Medulla oblongata (tissue), 1 donor: ENCODE measurements around the gene GSTM5.
A peak's percentile ranks its signal among the peaks of the same experiment; 100 is the strongest.
"Not testable (repeated sequence)": the region's sequence is repeated elsewhere in the genome, so short reads cannot be mapped to it uniquely, and the experiment has no call there.

ENCODE experiments used
- DNase-seq: peaks from one replicate; pipeline ENCODE4 v3.0.0-alpha.2; 2015; ENCODE audit errors: extremely low spot score

Gene GSTM5

DNA sequence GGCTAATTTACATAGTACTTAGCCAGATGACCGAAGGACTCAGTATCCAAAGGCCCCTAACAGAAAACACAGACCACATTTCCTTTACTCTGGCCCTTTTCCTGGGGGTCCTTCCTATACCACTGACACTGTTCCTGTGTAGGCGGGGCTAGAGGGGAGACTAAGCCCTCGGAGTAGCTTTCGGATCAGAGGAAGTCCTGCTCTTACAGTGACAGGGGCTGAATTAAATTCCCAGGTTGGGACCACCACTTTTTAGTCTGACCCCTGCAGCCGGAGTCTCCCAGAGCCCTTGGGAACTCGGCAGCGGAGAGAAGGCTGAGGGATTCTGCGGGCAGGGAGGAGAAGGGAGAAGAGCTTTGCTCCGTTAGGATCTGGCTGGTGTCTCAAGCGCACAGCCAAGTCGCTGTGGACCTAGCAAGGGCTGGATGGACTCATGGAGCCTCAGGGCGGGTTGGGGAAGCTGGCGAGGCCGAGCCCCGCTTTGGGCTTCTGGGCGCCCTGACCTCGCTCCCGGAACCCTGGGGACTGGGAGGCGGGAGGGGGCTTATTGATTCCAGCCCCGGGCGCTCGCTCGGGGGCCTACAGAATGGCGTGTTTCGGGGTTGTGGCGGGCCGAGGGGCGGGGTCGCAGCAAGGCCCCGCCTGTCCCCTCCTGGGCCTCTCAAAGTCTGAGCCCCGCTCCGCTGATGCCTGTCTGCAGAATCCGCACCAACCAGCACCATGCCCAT lies at the start of gene GSTM5:
GSTM5 (plus strand) TSS at position 659 of the 728 bp plus-strand sequence; CDS start at position 721, 62 bp downstream.
- not testable (repeated sequence) for DNase-seq

DNA sequence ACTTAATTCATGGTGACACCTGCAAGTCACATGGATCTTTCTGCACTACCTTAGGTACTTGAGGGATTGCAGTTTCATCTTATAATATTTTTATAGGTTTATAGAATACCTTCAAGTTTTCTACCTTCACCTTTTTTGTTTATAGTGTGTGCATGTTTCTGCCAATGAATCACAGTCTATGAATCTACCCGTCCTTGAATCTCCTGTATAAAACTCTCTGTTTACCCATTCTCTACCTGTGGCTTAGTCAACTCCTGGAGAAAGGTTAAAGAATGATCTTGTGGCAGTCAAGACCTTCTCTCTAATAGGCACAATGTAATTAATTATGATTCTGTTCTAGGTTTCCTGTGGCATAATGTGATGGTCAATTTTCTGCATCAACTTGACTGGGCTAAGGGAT lies 47.4 kb upstream of the GSTM5 start:
- DNase-seq: peak; percentile 1

DNA sequence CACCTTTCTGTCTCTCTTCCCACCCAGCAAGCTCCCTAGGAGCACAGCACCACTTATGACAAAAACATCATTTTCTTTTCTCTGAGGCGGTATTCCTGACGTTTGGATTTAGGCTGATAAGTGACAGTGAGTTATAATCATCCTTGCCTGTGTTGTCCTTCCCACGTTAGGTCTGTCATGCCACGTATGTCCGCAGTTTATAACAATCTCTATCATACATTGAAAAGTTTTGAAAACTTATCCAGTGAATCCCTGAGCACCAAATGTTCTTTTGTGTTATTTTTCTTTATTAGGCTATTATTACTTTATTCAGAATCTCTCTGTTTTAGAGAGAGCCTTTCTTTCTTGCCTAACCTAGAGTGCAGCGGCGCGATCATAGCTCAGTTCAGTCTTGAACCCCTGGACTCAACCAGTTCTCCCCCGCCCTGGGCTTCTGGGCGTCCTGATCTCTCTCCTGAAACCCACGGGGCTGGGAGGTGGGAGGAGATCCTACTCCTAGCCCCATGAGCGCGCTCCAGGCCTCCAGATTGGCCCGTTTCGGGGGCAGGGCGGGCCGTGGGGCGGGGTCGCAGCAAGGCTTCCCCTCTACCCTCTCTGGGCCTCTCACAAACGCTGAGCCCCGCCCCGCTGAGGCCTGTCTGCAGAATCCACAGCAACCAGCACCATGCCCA lies 44.5 kb upstream of the GSTM5 start, which contains the start of gene GSTM2:
GSTM2 (plus strand) TSS at position 606 of the 671 bp plus-strand sequence; CDS start at position 665, 59 bp downstream.
- DNase-seq: peak; percentile 89

DNA sequence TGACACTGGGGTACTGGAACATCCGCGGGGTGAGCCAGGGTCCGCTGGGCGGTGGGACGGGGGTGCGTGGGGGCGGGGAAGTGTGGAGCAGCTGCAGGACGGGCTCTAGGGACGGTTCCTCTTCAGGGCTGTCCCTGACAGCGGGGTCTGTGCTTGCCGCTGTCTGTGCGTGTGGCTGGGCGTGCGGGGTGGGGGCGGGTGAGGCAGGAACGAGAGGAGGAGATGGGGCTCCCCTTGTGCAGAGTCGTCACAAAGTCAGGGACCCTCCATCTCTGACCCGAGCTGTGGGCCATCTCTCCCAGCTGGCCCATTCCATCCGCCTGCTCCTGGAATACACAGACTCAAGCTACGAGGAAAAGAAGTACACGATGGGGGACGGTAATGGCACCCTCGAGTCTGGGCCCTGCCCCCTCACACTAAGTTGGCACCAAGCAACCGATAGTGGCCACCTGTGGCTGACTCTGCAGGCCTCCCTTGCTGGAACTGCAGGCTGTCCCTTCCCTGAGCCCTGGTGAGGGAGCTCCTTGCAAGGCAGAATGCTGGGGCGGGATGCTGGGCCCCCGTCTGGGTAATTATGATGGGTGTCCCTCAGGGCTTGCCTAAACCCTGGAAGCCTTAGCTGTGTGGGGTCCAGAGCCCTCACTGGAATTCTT lies 43.8 kb upstream of the GSTM5 start:
- DNase-seq: peak; percentile 2

DNA sequence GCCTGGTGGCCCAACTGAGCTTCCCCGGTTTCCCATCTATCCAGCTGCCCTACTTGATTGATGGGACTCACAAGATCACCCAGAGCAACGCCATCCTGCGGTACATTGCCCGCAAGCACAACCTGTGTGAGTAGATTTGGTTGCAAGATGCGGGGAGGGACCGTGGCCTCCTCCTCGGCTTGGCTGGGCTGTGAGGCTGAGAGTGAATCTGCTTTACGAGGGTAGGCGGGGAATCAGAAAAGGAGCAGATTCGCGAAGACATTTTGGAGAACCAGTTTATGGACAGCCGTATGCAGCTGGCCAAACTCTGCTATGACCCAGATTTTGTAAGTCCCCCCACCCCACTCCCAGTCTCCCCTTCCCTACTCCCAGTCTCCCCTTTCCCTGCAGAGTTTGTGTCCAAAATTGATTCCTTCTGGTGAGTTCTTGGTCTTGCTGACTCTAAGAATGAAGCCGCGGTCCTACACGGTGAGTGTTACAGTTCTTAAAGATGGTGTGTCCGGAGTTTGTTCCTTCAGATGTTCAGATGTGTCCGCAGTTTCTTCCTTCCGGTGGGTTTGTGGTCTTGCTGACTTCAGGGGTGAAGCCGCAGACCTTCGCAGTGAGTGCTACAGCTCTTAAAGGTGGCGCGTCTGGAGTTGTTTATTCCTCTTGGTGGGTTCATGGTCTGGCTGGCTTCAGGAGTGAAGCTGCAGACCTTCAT lies 42.7 kb upstream of the GSTM5 start:
- DNase-seq: peak; percentile 1

DNA sequence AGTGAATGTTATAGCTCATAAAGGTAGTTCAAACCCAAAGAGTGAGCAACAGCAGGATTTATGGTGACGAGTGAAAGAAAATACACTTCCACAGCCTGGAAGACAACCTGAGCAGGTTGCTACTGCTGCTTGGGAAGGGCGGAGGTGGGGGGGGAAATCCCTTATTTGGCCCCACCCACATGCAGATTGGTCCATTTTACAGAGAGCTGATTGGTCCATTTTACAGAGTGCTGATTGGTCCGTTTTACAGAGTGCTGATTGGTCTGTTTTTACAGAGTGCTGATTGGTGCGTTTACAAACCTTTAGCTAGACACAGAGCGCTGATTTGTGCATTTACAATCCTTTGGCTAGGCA lies 42.1 kb upstream of the GSTM5 start:
- DNase-seq: not testable (repeated sequence)

DNA sequence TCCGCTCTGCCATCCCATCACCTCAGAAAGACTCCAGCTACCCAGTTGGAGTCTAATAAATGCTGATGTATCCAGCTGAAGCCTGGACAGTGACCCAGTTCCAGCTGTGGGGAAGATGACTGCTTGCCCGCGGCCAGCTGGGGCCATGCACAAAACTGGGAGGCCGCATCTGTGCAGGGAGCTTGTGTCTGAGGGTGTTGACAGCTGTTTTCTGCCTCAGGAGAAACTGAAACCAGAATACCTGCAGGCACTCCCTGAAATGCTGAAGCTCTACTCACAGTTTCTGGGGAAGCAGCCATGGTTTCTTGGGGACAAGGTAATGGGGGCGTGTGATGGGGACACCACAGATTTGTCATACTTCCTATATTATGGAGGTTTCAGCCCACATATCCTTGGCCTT lies 41.0 kb upstream of the GSTM5 start:
- DNase-seq: no peak

DNA sequence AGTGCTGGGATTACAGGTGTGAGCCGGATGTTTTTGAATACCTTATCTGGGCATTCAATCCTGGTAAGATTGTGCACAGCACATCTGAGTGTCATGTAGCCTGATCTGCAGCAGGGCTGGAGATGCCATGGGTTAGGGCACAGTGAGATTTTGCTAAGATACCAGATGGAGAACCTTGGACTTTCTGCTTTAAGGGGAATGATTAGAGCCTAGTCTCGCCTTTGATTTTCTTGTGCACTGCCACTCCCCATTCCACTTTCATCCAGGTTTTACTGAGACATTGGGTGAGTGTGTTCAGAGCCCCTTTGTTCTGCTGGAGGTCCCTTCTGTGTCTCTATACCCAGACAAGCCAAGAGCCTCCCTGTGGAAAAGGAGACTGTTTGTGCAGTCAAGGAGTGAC lies 38.2 kb upstream of the GSTM5 start:
- DNase-seq: not testable (repeated sequence)

DNA sequence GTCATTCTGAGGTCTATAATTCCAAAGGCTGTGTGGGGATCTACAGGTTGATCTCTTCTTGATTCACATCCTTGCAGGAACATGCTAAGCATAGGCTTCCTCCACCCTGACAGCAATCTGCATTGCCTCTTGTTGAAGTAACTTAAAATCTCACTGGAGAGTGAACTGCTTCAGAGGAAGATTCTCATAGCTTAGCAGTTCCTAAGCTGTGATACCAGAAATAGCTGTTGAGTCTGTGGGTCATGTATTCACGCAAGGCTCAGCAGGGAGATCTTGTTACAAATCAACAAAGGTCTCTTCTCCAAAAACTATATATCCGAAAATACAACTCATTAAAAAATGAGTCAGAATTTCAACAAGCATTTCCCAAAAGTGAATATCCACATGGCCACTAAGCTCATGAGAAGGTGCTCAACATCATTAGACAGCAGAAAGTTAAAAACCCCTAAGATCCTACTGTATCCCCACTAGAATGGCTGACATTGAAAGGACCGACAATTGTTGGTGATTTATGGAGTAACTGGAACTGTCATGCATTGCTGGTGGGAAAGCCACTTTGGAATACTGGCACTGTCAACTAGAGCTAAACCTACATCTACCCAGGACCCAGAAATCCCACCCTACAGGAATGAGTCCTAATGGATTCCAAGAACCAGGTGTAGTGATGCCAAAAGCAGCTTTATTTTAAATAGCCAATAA lies 35.2 kb upstream of the GSTM5 start:
- DNase-seq: not testable (repeated sequence)

DNA sequence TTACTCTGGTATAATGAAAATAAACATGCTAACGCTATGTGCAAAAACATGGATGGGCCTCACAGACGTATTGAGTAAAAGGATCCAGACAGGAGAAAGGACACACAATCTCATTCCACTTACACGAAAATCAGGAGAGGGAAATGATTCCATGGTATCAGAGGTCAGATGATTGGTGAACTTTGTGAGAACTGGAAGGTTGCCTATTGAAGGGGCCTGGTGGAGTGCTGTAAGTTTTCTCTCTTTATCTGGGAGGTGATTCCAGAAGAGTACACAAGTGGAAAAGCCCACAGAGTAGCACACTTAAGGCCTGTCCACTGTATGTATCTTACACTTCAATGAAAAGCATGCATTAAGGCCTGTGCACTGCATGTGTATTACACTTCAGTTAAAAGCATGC lies 34.6 kb upstream of the GSTM5 start:
- no peak for DNase-seq

DNA sequence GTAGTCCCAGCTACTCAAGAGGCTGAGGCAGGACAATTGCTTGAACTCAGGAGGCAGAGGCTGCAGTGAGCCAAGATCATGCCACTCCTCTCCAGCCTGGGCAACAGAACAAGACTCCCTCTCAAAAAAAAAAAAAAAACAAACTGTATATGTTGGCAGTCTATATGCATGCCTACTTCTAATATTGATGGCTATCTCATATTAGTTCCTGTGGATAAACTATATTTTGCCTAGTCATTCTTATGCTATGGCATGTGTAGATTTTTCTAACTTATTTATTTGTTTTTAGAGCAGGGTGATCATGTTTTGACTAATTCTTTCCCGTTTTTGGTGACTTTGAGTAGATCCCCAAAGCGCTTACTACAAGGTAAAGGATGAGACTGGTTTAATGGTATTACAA lies 33.4 kb upstream of the GSTM5 start:
- DNase-seq: not testable (repeated sequence)

DNA sequence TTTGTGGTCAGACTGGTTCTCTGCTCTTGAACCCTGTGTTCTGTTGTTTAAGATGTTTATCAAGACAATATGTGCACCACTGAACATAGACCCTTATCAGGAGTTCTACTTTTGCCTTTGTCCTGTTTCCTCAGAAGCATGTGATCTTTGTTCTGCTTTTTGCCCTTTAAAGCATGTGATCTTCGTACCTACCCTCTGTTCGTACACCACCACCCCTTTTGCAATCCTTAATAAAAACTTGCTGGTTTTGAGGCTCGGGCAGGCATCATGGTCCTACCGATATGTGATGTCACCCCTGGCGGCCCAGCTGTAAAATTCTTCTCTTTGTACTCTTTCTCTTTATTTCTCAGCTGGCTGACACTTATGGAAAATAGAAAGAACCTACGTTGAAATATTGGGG lies 27.3 kb upstream of the GSTM5 start:
- not testable (repeated sequence) for DNase-seq

DNA sequence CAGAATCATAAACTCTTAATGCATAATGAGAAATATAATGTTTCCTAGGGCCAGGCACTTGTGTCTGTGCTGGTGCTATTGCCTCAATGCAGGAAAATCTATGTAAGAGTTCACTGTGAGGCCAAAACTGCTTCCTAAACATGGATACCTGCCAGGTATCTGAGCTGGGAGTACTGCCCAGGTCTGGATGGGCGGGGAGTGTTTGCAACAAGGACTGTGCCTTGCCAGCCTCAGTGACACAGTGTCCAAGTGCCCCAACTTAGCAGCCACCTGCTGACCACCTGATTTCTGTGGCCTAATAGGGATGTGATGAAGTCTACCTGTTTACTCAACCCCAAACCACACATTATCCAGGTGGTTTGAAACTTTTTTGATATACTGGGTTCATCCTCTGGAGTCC lies 26.7 kb upstream of the GSTM5 start:
- not testable (repeated sequence) for DNase-seq

DNA sequence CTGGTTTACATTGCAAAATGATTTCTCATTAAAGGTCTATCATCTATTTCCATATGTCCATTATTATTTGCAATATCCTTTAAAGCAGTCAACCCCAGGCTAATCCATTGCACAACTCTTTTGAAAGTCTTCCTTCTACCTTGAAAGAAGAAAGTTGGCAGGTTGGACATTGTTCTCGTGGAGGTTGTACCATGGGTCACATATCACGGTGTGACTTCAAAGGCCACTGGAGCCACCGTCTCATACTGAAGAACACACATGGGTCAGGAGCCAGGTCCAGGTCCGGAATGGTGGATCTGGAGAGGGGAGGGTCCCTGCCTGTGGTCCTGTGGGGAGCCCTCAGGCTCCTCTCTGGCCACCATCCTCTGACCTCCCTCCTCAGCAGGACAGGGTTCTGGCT lies 26.2 kb upstream of the GSTM5 start:
- not testable (repeated sequence) for DNase-seq

DNA sequence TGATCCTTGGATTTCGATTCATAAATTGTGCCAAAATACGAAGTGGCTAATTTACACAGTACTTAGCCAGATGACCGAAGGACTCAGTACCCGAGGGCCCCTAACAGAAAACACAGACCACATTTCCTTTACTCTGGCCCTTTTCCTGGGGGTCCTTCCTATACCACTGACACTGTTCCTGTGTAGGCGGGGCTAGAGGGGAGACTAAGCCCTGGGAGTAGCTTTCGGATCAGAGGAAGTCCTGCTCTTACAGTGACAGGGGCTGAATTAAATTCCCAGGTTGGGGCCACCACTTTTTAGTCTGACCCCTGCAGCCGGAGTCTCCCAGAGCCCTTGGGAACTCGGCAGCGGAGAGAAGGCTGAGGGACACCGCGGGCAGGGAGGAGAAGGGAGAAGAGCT lies 24.9 kb upstream of the GSTM5 start:
- DNase-seq: not testable (repeated sequence)

DNA sequence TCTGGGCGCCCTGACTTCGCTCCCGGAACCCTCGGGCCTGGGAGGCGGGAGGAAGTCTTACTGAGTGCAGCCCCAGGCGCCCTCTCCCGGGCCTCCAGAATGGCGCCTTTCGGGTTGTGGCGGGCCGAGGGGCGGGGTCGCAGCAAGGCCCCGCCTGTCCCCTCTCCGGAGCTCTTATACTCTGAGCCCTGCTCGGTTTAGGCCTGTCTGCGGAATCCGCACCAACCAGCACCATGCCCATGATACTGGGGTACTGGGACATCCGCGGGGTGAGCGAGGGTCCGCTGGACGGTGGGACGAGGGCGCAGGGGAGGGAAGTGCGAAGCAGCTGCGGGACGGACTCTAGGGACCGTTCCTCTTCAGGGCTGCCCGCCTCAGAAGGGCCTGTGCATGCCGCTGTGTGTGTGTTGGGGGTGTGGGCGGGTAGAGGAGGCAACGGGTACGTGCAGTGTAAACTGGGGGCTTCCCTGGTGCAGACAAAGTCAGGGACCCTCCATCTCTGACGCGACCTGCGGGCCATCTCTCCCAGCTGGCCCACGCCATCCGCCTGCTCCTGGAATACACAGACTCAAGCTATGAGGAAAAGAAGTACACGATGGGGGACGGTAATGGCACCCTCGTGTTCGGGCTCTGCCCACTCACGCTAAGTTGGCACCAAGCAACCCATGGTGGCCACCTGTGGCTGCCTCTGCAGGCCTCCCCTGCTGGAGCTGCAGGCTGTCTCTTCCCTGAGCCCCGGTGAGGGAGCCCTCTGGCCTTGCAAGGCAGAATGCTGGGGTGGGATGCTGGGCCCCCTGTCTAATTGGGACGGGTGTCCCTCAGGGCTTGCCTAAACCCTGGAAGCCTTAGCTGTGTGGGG lies 24.2 kb upstream of the GSTM5 start, which contains the start of gene GSTM1:
GSTM1 (plus strand) TSS at position 177 of the 859 bp plus-strand sequence; CDS start at position 234, 57 bp downstream.
- peak; percentile 93 for DNase-seq

DNA sequence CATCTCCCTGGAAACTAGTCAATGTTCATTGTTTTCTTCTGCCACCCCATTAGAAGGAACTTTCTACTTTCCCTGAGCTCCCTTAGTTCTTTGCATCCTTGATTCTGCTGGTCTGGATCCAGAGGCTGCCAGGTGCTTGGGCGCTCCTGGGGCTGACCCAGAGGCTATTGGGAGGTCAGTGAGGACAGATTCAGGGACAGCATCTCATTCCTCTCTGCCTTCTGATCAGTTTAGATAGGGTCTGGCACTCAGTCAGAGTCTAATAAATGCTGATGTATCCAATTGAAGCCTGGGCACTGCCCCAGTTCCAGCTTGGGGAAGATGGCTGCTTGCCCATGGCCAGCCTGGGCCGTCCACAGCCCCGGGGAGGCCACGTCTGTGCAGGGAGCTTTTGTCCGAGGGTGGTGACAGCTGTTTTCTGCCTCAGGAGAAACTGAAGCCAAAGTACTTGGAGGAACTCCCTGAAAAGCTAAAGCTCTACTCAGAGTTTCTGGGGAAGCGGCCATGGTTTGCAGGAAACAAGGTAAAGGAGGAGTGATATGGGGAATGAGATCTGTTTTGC lies 22.1 kb upstream of the GSTM5 start:
- DNase-seq: peak; percentile 39

DNA sequence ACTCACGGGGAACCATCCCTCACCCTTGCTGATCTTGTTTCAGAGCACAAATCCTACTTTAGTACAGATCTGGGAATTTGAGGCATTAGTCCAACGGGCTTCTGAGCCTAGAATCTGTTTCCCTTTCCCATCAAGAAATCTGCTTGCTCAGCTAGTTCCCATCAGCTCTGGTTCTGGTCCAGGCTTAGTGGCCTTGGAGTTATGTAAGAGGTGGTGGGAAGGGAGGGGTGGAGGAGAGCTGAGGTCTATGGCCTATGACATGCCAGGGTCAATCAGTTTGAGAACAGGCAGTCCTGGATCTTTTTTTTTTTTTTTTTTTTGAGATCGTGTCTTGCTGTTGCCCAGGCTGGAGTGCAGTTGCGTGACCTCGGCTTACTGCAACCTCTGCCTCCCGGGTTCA lies 20.3 kb upstream of the GSTM5 start:
- peak; percentile 63 for DNase-seq

DNA sequence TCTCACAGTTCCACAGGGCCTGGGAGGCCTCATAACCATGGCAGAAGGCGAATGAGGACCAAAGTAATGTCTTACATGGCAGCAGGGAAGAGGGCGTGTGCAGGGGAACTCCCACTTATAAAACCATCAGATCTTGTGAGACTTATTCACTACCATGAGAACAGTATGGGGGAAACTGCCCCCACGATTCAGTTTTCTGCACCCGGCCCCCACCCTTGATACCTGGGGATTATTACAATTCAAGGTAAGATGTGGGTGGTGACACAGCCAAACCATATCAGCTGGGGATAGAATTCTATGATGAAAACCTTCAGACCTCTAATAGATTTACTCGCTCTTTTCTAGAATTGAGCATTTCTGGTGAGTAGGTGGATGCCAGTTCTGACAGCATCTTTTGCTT lies 17.7 kb upstream of the GSTM5 start:
- not testable (repeated sequence) for DNase-seq

DNA sequence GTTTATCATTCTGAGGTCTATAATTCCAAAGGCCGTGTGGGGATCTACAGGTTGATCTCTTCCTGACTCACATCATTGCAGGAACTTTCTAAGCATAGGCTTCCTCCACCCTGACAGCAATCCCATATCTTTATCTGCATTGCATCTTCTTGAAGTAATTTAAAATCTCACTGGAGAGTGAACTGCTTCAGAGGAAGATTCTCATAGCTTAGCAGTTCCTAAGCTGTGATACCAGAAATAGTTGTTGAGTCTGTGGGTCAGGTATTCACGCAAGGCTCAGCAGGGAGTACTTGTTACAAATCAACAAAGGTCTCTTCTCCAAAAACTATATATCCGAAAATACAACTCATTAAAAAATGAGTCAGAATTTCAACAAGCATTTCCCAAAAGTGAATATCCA lies 16.9 kb upstream of the GSTM5 start:
- not testable (repeated sequence) for DNase-seq
